Upper lobe of left lung (tissue), 4 donors: Measurements from ENCODE around the gene TMEM132D.

Experiments
- POLR2AphosphoS5 ChIP-seq, 2 donors: sonication (generic); formaldehyde crosslinking; IDR thresholded peaks; one replicate each; pipeline ENCODE4 v1.5.1; 2017; ENCODE audit warnings: antibody characterized with exemption in 2 of 2
- TF ChIP-seq, protein P1 (sequence below), 6 experiments: fragments of 450-650 bp in 4 of 6; fragments of 200-600 bp in 2 of 6; sonication (generic) in 2 of 6; IDR thresholded peaks; one replicate each; pipeline ENCODE4 v1.5.1; 2016 to 2019; ENCODE audit warnings: antibody characterized with exemption in 6 of 6

DNA sequence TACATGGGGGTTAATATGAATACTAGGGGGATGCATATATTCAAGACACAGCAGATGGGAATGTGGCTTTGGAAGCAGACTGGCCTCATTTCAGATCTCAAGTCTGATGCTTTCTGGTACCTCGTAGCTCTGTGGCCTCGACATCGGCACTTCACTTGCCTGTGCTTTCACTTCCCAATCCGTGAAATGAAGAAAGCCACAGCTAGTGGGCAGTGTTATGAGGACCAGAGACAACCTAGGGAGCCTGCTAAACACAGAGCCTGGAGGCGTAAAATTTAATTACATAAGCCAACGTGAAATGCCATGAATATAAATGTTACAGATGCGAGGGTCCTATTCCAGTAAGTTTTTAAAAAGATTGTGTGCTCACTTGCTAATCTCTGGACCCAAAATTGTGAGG is 286.0 kb downstream of the TMEM132D start:
- no peak for TF ChIP-seq POLR2AphosphoS5 (IDR thresholded peaks at IDR 0.05)
- TF ChIP-seq, protein P1, sequence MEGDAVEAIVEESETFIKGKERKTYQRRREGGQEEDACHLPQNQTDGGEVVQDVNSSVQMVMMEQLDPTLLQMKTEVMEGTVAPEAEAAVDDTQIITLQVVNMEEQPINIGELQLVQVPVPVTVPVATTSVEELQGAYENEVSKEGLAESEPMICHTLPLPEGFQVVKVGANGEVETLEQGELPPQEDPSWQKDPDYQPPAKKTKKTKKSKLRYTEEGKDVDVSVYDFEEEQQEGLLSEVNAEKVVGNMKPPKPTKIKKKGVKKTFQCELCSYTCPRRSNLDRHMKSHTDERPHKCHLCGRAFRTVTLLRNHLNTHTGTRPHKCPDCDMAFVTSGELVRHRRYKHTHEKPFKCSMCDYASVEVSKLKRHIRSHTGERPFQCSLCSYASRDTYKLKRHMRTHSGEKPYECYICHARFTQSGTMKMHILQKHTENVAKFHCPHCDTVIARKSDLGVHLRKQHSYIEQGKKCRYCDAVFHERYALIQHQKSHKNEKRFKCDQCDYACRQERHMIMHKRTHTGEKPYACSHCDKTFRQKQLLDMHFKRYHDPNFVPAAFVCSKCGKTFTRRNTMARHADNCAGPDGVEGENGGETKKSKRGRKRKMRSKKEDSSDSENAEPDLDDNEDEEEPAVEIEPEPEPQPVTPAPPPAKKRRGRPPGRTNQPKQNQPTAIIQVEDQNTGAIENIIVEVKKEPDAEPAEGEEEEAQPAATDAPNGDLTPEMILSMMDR (IDR thresholded peaks at IDR 0.05): no peak
